SU-DHL-6 (cell line): ENCODE measurements around the gene ACAT2.

Source experiments
- H2AFZ ChIP-seq: fragments of 200-600 bp; sonication (generic); 2 replicates; pipeline ENCODE4 v1.6.1; 2014; ENCODE audit warnings: low read depth, mild to moderate bottlenecking, moderate library complexity, mixed read lengths, antibody characterized with exemption, low read length; ENCODE audit not compliant: severe bottlenecking
- H3F3A ChIP-seq: fragments of 200-600 bp; shearing (Covaris generic); 2 replicates; pipeline ENCODE4 v1.6.0; 2016; ENCODE audit warnings: antibody characterized with exemption, mild to moderate bottlenecking; ENCODE audit not compliant: insufficient read depth
- H3K27ac ChIP-seq: fragments of 200-600 bp; sonication (generic); 2 replicates; pipeline ENCODE4 v1.5.1; 2016; ENCODE audit warnings: low read depth, mild to moderate bottlenecking, low read length, moderate library complexity, mixed read lengths
- H3K27me3 ChIP-seq: fragments of 200-600 bp; sonication (generic), shearing (Covaris generic); 2 replicates; pipeline ENCODE4 v1.6.0; 2014; ENCODE audit warnings: mild to moderate bottlenecking, low read length
- H3K36me3 ChIP-seq: fragments of 200-600 bp; sonication (generic); 2 replicates; pipeline ENCODE4 v1.6.1; 2014; ENCODE audit warnings: mild to moderate bottlenecking, low read length, mixed read lengths
- H3K4me2 ChIP-seq: fragments of 300-600, 200-600 bp; shearing (Covaris generic), sonication (generic); 2 replicates; pipeline ENCODE4 v1.6.0; 2014; ENCODE audit warnings: low read length, low read depth, mild to moderate bottlenecking; ENCODE audit not compliant: poor library complexity, severe bottlenecking
- H3K4me3 ChIP-seq: fragments of 200-600 bp; sonication (generic); 2 replicates; pipeline ENCODE4 v1.5.1; 2014; ENCODE audit warnings: antibody characterized with exemption, low read length, mild to moderate bottlenecking, mixed read lengths; ENCODE audit not compliant: insufficient read depth, poor library complexity, severe bottlenecking
- H3K79me2 ChIP-seq: fragments of 200-600 bp; sonication (generic); 2 replicates; pipeline ENCODE4 v1.6.1; 2014; ENCODE audit warnings: mild to moderate bottlenecking, low read length, moderate library complexity; ENCODE audit not compliant: insufficient read depth
- H3K9ac ChIP-seq: fragments of 200-600 bp; sonication (generic); 2 replicates; pipeline ENCODE4 v1.7.0; 2014; ENCODE audit warnings: mild to moderate bottlenecking, low read length
- H3K9me2 ChIP-seq: fragments of 200-600 bp; sonication (generic); replicated peaks from 2 replicates; pipeline ENCODE4 v1.6.1; 2014; ENCODE audit warnings: low read length; ENCODE audit not compliant: insufficient read depth
- H3K9me3 ChIP-seq: fragments of 200-600 bp; sonication (generic); 2 replicates; pipeline ENCODE4 v1.6.1; 2014; ENCODE audit warnings: low read length, mixed read lengths; ENCODE audit not compliant: insufficient read depth
- H4K20me1 ChIP-seq: fragments of 200-600 bp; sonication (generic); 2 replicates; pipeline ENCODE4 v1.6.1; 2014; ENCODE audit warnings: low read depth, mild to moderate bottlenecking, antibody characterized with exemption, low read length, moderate library complexity, mixed read lengths
- CTCF ChIP-seq: fragments of 200-600 bp; sonication (generic); IDR thresholded peaks from one replicate; pipeline ENCODE4 v1.5.1; 2017; ENCODE audit warnings: antibody characterized with exemption, mild to moderate bottlenecking, low read length, moderate library complexity; ENCODE audit not compliant: insufficient read depth, poor library complexity, severe bottlenecking
- EZH2phosphoT487 ChIP-seq: fragments of 200-600 bp; sonication (generic), shearing (Covaris generic); conservative IDR thresholded peaks from 2 replicates; pipeline ENCODE4 v1.6.1; 2018; ENCODE audit warnings: mild to moderate bottlenecking, antibody characterized with exemption, low read length, moderate library complexity, mixed read lengths

The ACAT2 gene

GRCh38 chr6:159754401-159754800 is 7.4 kb upstream of the ACAT2 start:
- H3K79me2 ChIP-seq = peaks cover 18% of the 10 kb centered on the region; the same call in 1 of the 2 replicates
- no peak overlapping the region for H3K4me2 ChIP-seq

GRCh38 chr6:159754959-159755914 is 6.6 kb upstream of the ACAT2 start:
- H3K9ac ChIP-seq = no peak overlapping the region
- no peak overlapping the region for H3K27ac ChIP-seq
- no peak overlapping the region for H3K4me2 ChIP-seq
- no peak overlapping the region for H2AFZ ChIP-seq
- no peaks in the 10 kb centered on the region for H3K27me3 ChIP-seq
- H3K9me2 ChIP-seq = no peaks in the 10 kb centered on the region
- peaks cover 62% of the 10 kb centered on the region for H3K36me3 ChIP-seq
- H3F3A ChIP-seq = peaks cover 66% of the 10 kb centered on the region
- no peak overlapping the region for H3K4me3 ChIP-seq
- TF ChIP-seq EZH2phosphoT487 (no peak), CTCF (no peak)
- H3K9me3 ChIP-seq = no peaks in the 10 kb centered on the region
- peaks cover 18% of the 10 kb centered on the region; the same call in 1 of the 2 replicates for H3K79me2 ChIP-seq
- H4K20me1 ChIP-seq = 0 out of 2 replicates have a peak, but pooled peaks cover 2% of the 10 kb centered on the region

More at GRCh38 chr6:159754401-159754800, 7.4 kb upstream of the ACAT2 start:
- Histone ChIP-seq H3K36me3 (peaks cover 63% of the 10 kb centered on the region), H3K27me3 (no peaks in the 10 kb centered on the region), H3K4me3 (no peak overlapping the region), H2AFZ (no peak overlapping the region), H4K20me1 (0 out of 2 replicates have a peak, but pooled peaks cover 4% of the 10 kb centered on the region), H3K9ac (no peak overlapping the region), H3K9me2 (no peaks in the 10 kb centered on the region), H3K27ac (no peak overlapping the region), H3K9me3 (no peaks in the 10 kb centered on the region), H3F3A (peaks cover 58% of the 10 kb centered on the region)
- TF ChIP-seq EZH2phosphoT487 = no peak
- TF ChIP-seq CTCF = no peak

- Histone ChIP-seq H4K20me1 (no peaks in the 10 kb centered on the region), H3K9me2 (no peaks in the 10 kb centered on the region), H3F3A (peaks cover 68% of the 10 kb centered on the region), H3K9me3 (no peaks in the 10 kb centered on the region), H3K79me2 (peaks cover 24% of the 10 kb centered on the region; the same call in 1 of the 2 replicates), H3K4me2 (no peak overlapping the region), H3K27ac (no peak overlapping the region), H3K9ac (no peak overlapping the region), H2AFZ (no peak overlapping the region), H3K4me3 (no peak overlapping the region), H3K36me3 (peaks cover 50% of the 10 kb centered on the region), H3K27me3 (no peaks in the 10 kb centered on the region)
- no peak for TF ChIP-seq EZH2phosphoT487
- no peak for TF ChIP-seq CTCF
These were observed 5.3 kb upstream of the ACAT2 start for GRCh38 chr6:159756508-159756907.
